ENCODE data around the gene PTPRM. TPM values are rescaled to one million over a fixed set of nuclear protein-coding genes. Genes with fewer than 3 reads are reported as not detected.

PTPRM gene
- total and polyA plus RNA-seq, 9 donors = 45.6 to 82.0 (median 56.9) TPM

DNA sequence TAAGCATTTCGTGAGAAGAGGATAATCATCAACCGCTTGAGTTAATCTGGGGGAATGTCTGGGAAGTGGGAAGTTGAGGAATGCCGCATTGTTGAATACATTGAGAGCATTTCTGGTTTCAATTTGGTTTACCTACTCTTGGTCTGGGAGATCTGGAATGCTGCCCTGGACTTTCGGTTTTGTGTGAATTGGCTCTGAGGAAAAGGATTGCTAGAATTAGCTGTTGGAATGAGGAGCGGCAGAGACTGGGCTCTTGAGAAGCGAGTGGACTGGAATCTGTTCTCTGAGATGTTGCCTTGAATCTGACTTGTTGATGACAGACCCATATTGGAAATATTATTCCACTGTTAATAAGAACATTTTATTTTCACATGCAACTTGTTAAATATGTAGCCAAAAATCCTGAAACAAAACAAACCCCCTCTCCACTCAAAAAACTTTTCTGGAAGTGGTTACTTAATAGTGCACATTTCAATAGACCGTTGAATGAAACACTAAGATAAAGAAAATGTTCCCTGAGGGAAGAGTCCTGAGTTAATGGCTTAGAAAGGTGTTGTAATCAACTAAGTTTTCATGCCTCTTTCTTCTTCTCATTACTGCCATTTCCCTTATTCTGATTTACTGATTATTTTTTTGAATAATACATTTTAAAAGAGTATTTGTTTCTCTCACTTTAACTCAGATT is 50.8 kb downstream of the PTPRM start:
- intact Hi-C loops (cut with DNase I) = no loop called here
- H3K4me1 ChIP-seq (ENCODE audit: insufficient read depth) = peaks cover 1% of the 10 kb centered on the region
- no peak overlapping the region for H3K4me3 ChIP-seq
- no peaks in the 10 kb centered on the region for H3K27me3 ChIP-seq
- peak in 3 of 5 donors; percentile 42 to 50 (median 43) for DNase-seq
- TF ChIP-seq CTCF (IDR thresholded peaks at IDR 0.05) (no peak), POLR2A (IDR thresholded peaks at IDR 0.05) (no peak), EP300 (IDR thresholded peaks at IDR 0.05) (no peak)
- no peaks in the 10 kb centered on the region for H3K36me3 ChIP-seq
- H3K27ac ChIP-seq = no peak overlapping the region
- no peaks in the 10 kb centered on the region for H3K9me3 ChIP-seq
- WGBS, 3 donors = 9 to 17% (median 15%) methylated on average over 7 of the region's 7 CpGs

DNA sequence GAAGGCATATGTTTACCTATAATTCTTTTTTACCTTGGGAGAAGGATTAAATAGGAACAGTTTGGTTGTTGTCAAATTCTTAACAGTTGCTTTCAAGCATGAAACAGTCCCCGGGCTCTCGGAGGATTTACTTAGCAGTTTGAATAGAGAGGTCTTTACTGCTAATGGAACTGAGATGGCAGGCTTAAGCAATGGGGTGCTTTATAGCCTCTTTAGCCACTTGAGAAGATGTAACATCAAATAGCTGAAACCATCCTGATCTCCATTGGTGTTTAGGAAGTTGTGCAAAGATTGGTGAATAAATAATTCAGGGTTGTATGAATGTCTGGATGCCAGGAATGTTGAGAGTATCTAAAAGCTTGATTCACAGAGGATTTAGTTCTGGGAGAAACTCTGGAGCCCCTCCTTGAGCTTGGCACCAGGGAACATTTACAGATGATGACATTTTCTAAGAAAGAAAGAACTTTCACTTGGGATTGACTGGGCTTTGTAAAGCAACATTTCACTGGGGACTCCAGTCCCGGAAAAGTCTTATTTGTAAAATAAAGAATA is 51.9 kb downstream of the PTPRM start:
- 74 to 85% (median 74%) methylated on average over 3 of the region's 3 CpGs for WGBS, 3 donors

DNA sequence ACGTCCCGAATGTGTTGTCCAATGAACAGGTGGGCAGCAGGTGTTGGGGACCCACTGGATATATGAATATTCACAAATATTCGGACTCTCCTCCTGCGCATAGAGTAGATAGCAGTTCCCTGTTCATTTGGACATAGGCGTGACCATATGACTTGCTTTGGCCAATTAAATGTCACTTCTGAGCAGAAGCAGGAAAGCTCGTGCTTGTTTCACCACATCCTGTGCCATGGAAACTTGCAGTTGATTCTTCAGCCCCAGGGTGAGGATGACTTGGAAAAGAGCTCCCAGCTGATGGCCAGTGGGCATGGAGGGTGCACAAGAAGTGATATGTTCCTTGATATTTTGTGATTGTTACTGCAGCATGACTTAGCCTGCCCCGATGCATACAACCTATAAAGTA is 52.6 kb downstream of the PTPRM start:
- no peak for DNase-seq
- Histone ChIP-seq H3K4me3 (no peak overlapping the region), H3K9me3 (no peaks in the 10 kb centered on the region), H3K4me1 (ENCODE audit: insufficient read depth) (peaks cover 1% of the 10 kb centered on the region), H3K27ac (no peak overlapping the region), H3K36me3 (no peaks in the 10 kb centered on the region), H3K27me3 (no peaks in the 10 kb centered on the region)
- 75 to 91% (median 89%) methylated on average over 7 of the region's 7 CpGs for WGBS, 3 donors
- no peak for TF ChIP-seq CTCF (IDR thresholded peaks at IDR 0.05)
- TF ChIP-seq POLR2A (IDR thresholded peaks at IDR 0.05) = no peak
- no peak for TF ChIP-seq EP300 (IDR thresholded peaks at IDR 0.05)
- intact Hi-C loops (cut with DNase I) = no loop called here

More for the DNA sequence above, 51.9 kb downstream of the PTPRM start:
- Histone ChIP-seq H3K4me1 (ENCODE audit: insufficient read depth) (peaks cover 1% of the 10 kb centered on the region), H3K36me3 (no peaks in the 10 kb centered on the region), H3K9me3 (no peaks in the 10 kb centered on the region), H3K27ac (no peak overlapping the region), H3K27me3 (no peaks in the 10 kb centered on the region), H3K4me3 (no peak overlapping the region)
- intact Hi-C loops (cut with DNase I) = no loop called here
- TF ChIP-seq CTCF (IDR thresholded peaks at IDR 0.05) = no peak
- TF ChIP-seq POLR2A (IDR thresholded peaks at IDR 0.05) = no peak
- no peak for TF ChIP-seq EP300 (IDR thresholded peaks at IDR 0.05)
- no peak for DNase-seq

GRCh38 chr18:7622721-7623120 is 55.6 kb downstream of the PTPRM start:
- TF ChIP-seq CTCF (IDR thresholded peaks at IDR 0.05) = no peak
- TF ChIP-seq POLR2A (IDR thresholded peaks at IDR 0.05) = no peak
- TF ChIP-seq EP300 (IDR thresholded peaks at IDR 0.05) = no peak
- no peaks in the 10 kb centered on the region for H3K9me3 ChIP-seq
- intact Hi-C loops (cut with DNase I) = no loop called here
- DNase-seq = no peak
- no peaks in the 10 kb centered on the region for H3K27me3 ChIP-seq
- no peak overlapping the region for H3K4me3 ChIP-seq
- H3K4me1 ChIP-seq (ENCODE audit: insufficient read depth) = peaks cover 4% of the 10 kb centered on the region
- H3K36me3 ChIP-seq = no peaks in the 10 kb centered on the region
- H3K27ac ChIP-seq = no peak overlapping the region

Measured in ovary (tissue), 9 donors.